Middle frontal gyrus (tissue), 1 donor: ENCODE measurements around the gene DRC7.

Experiments used
- DNase-seq: peaks from one replicate; pipeline ENCODE4 v3.0.0-alpha.2; 2015; ENCODE audit warnings: low spot score; ENCODE audit errors: extremely low spot score

The DRC7 gene

GRCh38 chr16:57750796-57751538, 56.4 kb downstream of the DRC7 start:
- DNase-seq, result no peak

GRCh38 chr16:57751539-57752202, 57.1 kb downstream of the DRC7 start:
- no peak for DNase-seq

GRCh38 chr16:57752203-57752580, 57.6 kb downstream of the DRC7 start:
- DNase-seq, result no peak

- no peak for DNase-seq
Measured at GRCh38 chr16:57752581-57753447, 58.2 kb downstream of the DRC7 start.

GRCh38 chr16:57753448-57754353, 59.1 kb downstream of the DRC7 start:
- no peak for DNase-seq

- no peak for DNase-seq
Measured at GRCh38 chr16:57754354-57755060, 59.9 kb downstream of the DRC7 start.

- DNase-seq, result no peak
Measured at GRCh38 chr16:57755061-57755684, 60.6 kb downstream of the DRC7 start.

GRCh38 chr16:57755726-57756423, 61.3 kb downstream of the DRC7 start:
- DNase-seq, result no peak

- no peak for DNase-seq
Measured at GRCh38 chr16:57756424-57757325, 62.1 kb downstream of the DRC7 start.

- peak; percentile 72 for DNase-seq
Measured at GRCh38 chr16:57757326-57757786, 62.8 kb downstream of the DRC7 start.

GRCh38 chr16:57757883-57758282, 63.3 kb downstream of the DRC7 start:
- DNase-seq, result no peak

- no peak for DNase-seq
Measured at GRCh38 chr16:57758331-57759117, 63.9 kb downstream of the DRC7 start.

- no peak for DNase-seq
Measured at GRCh38 chr16:57759131-57759530, 64.5 kb downstream of the DRC7 start.

GRCh38 chr16:57759541-57760356, 65.1 kb downstream of the DRC7 start:
- no peak for DNase-seq

- no peak for DNase-seq
Measured at GRCh38 chr16:57760357-57761160, 66.0 kb downstream of the DRC7 start.

- no peak for DNase-seq
Measured at GRCh38 chr16:57761301-57761700, 66.7 kb downstream of the DRC7 start.
